A204.1 (cell line): ENCODE results near the gene STK25.

Source experiments
- FAIRE-seq: peaks from 2 replicates; lab custom pipeline; 2012; peaks lifted over from hg19 to GRCh38; lab: Jason Lieb, UNC

Gene STK25

DNA sequence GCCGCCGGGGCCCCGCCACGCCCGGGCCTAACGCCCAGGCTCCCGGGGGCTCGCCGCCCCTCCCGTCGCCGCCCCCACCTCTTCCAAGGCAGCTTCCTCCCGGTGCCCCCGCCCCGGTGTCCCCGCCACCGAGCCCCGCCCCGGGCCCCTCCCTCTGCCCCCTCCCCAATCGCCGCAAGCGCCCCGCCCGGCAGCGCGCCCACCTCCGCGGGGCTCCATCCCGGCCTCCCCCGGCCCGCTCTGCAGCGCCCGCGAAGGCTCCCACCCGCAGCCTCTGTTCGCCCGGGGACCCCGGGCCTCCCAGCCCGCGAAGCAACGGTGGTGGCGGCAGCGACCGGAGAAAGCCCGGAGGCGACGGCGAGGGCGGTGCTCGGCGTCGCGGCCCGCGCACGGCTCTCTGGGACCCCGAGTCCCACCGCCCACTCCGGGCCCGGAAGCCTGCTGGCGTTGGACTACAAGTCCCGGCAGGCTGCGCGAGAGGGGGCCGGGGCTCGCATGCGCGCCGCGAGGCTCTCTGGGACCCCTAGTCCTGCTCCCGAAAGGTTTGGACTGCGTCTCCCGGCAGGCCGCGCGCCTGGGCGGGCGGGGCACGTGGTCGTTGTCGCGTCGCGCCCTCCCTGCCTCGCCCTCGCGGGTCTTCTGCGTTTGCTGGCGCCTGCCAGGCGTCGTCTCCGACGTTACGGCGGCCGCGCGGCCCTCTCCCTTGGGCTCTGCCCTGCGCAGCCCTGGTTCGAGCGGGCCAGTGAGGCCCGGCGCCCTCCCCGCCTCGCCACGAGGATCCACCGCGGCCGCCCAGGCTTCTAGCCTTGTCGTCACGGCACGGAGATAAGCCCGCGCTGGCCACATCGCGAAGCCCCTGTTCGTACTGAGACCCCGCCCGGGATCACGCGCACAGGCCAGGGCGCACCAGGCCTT, at the start of gene STK25:
TSS of gene STK25 (minus strand) at position 345 of the 915 bp plus-strand sequence. CDS start 549 bp downstream, outside the sequence.
- no peak for FAIRE-seq

DNA sequence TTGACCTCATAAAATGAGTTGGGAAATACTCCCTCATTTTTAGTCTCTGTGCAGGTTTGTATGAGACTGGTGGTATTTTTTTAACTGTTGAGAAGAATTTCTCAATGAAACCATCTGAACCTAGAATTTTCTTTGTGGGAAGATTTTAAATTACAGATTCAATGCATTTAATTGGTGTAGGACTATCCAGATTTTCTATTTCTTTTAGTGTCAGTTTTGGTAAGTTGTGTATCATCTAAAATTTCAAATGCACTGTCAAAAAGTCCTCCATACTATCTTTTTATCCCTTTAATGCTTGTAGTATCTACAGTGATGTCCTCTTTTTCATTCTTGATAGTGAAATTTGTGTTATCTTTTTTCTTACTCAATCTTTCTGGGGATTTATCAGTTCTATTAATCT, 48.4 kb upstream of the STK25 start:
- FAIRE-seq, result no peak

GRCh38 chr2:241555711-241556110, 47.3 kb upstream of the STK25 start:
- FAIRE-seq, result no peak

- FAIRE-seq, result no peak
These were observed 46.4 kb upstream of the STK25 start for GRCh38 chr2:241554610-241555322.

DNA sequence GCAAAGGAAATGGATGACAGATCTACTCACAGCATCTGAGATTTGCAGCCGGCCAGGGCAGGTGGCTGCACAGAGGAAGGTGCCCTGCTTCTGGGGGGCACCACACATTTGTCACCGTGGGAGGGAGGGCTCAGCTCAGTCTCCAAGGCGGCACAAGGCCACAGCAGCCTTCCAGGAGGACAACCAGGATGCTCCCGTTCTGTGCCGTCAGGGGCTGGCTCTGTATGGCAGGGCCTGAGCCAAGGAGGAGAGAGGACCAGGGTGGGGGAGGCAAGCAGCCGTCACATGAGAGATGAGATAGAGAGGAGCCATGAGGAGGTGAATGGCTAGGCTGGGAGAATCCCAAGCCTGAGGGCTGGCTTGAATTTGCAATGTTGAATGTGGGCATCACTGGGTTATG, 45.6 kb upstream of the STK25 start:
- FAIRE-seq, result no peak

- no peak for FAIRE-seq
These were observed 45.1 kb upstream of the STK25 start for GRCh38 chr2:241553512-241553830.

- no peak for FAIRE-seq
These were observed 43.8 kb upstream of the STK25 start for GRCh38 chr2:241551998-241552737.

DNA sequence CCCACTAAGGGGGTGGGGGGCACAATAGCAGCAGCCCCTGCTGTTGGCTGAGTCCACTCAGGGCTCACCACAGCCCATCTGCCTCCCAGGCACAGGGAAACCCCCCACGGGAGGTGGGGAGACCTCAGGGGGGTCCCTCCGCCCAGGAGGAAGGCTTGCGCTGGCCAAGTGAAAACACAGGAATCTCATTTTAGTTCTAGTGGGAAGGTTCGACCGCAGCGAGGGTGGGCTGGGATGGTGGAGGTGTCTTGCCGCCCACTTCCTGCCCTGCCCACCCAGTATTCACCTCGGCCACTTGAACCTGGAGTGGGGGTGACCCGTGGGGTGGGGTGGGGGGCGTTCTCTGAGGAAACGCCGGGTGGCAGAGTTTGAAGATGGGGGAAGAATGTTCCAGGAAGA, 43.2 kb upstream of the STK25 start:
- no peak for FAIRE-seq

GRCh38 chr2:241550616-241551580, 42.5 kb upstream of the STK25 start:
- no peak for FAIRE-seq

- no peak for FAIRE-seq
These were observed 40.1 kb upstream of the STK25 start for GRCh38 chr2:241548451-241548835.

GRCh38 chr2:241547781-241548450, 39.5 kb upstream of the STK25 start:
- no peak for FAIRE-seq

- FAIRE-seq, result no peak
These were observed 38.6 kb upstream of the STK25 start for GRCh38 chr2:241546771-241547498.

DNA sequence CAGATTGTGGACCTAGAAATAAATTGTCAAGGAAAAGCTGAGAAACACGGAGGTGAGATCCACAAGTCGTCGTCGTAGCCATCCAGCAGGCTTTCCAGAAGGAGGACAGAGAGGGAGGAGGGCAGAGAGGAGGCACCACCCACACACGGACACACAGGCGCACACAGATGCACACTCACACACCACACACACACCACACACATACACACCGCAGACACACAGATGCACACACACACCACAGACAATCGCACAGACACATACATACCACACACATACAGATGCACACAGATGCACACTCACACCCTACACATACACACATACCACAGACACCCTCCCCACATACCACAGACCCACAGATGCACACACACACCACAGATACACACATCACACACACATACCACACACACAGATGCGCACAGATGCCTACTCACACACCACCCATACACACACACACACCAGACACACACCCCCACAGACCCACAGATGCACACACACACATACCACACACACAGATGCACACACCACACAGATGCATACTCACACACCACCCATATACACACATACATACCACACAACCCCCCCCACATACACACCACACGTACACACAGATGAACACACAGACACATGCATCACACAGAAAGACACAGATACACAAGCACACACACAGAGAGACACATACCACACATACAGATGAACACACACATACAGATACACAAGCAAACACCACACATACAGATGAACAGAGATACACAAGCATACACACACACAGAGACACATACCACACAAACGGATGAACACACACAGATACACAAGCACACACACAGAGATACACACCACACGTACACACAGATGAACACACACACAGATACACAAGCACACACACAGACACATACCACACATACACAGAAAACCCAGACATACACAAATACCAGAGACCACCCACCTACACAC, 37.4 kb upstream of the STK25 start:
- no peak for FAIRE-seq

DNA sequence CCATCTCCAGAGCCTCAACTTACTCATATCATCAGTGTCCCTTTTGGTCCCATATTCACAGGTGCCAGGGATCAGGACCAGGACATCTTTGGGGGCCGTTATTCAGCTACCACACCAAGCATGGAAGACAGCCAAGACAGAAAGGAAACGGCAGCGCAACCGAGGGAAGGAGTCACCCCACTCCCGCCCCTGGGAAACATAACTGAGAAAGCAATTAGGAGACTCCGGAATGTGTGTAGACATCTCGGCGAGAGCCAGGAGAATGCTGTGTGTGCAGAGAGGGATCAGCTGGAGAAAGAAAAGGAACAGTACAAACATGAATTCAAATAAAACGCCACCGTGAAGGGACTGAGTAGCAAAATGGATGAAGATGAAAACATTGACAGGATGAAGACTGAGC, 36.7 kb upstream of the STK25 start:
- FAIRE-seq, result no peak

DNA sequence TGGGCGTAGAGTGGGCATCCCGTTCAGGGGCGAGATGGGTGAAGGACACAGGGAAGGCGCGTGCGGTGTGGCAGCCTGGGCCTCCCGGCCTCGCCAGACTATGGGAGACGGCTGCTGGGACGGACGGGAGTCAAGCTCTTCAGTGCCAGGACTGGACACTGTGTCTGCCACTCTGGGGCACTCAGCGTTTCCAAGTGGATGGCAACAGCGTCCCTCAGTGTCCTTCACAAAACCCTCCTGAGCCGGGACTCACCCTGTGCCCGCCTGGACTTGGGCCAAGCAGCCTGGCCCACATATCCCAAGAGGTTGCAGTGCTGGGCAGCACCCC, 33.9 kb upstream of the STK25 start:
- no peak for FAIRE-seq

- no peak for FAIRE-seq
These were observed 33.3 kb upstream of the STK25 start for GRCh38 chr2:241541564-241542277.

DNA sequence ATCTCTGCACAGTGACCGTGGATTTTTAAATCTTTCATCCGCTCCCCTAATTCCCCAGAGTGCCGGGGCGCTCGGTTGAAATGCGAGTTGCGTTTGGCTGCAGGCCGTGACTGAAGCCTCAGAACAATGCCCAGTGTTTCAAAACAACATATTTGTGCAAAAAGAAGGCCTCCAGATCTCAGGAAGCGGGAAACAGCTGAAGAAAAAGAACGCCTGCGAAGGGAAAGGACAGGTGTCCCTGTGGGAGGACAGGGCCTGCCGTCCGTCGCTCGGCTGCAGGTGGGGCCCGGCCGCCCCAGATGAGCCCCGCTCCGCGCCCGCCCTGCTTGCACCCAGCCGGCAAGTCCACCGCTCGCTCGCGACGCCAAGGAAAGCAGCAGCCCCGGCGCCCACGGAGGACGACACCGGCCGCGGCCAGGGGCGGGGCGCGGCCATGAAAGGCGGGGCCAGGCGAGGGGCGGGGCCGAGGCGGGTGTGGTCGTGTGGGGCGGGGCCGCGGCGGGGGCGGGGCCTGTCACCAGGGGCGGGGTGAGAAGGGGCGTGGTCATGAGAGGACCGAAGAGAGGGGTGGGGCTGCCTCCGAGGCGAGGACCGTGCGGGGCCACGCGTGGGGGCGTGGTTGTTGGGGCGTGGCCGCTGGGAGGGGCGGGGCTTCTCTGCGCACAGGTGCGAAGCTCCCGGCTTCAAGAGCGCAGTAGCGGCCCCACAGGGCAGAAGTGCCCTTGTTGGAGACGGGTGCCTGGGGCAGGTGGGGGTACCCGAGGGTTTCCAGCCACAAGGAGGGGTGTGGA, 32.6 kb upstream of the STK25 start:
- FAIRE-seq, result no peak

DNA sequence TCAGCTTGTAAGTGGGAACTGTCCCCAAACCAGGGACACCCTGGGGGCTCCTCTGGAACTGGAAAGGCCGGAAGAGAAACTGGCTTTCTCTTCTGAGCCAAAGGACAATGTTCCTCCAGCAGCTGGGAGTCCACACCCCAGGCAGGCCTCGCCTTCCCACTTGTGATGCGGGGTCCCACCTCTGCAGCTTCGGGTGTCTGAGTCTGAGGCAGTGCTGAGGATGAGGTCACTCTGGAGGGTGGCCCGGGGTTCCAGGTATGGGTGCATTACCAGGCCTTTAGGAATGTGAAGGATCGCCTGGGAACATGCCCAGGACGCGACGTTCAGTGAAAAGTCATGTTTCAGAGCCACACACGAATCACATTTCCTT, 32.0 kb upstream of the STK25 start:
- FAIRE-seq, result no peak
